AG08395 (cell line): ENCODE measurements around the gene PHF23.
"Not testable (repeated sequence)": the region's sequence is repeated elsewhere in the genome, so short reads cannot be mapped to it uniquely, and the experiment has no call there.

ENCODE experiments used
- DNase-seq: peaks from one replicate; pipeline ENCODE4 v3.0.0; 2012; ENCODE audit warnings: mixed read lengths, low spot score

PHF23 gene

GRCh38 chr17:7258731-7259554, 19.7 kb upstream of the PHF23 start:
- DNase-seq = no peak

- no peak for DNase-seq
Observed at GRCh38 chr17:7256766-7257456, 17.7 kb upstream of the PHF23 start.

- no peak for DNase-seq
Observed at GRCh38 chr17:7254511-7254910, 15.3 kb upstream of the PHF23 start.

GRCh38 chr17:7253082-7253481, 13.8 kb upstream of the PHF23 start:
- DNase-seq = no peak

- DNase-seq = peak; percentile 92
Observed at GRCh38 chr17:7252176-7253043, 13.2 kb upstream of the PHF23 start, which contains the start of gene ELP5. Gene ELP5 (plus strand): TSS chr17:7252215. CDS start chr17:7252551, 336 bp downstream.

GRCh38 chr17:7251661-7252175, 12.5 kb upstream of the PHF23 start, which contains the start of gene CTDNEP1:
Gene CTDNEP1 (minus strand): TSS chr17:7251734. CDS start chr17:7251296, 438 bp downstream.
- DNase-seq = peak; percentile 99

GRCh38 chr17:7250695-7251627, 11.7 kb upstream of the PHF23 start:
- no peak for DNase-seq

- DNase-seq = no peak
Observed at GRCh38 chr17:7249830-7250229, 10.6 kb upstream of the PHF23 start.

GRCh38 chr17:7249214-7249613, 10.0 kb upstream of the PHF23 start:
- DNase-seq = no peak

GRCh38 chr17:7248796-7249195, 9.5 kb upstream of the PHF23 start:
- no peak for DNase-seq

GRCh38 chr17:7246779-7247178, 7.5 kb upstream of the PHF23 start:
- no peak for DNase-seq

GRCh38 chr17:7243838-7244237, 4.6 kb upstream of the PHF23 start:
- DNase-seq = not testable (repeated sequence)

GRCh38 chr17:7243453-7243729, 4.1 kb upstream of the PHF23 start:
- no peak for DNase-seq

GRCh38 chr17:7242717-7243452, 3.6 kb upstream of the PHF23 start:
- DNase-seq = peak; percentile 88

GRCh38 chr17:7241783-7242716, 2.8 kb upstream of the PHF23 start, which contains the start of gene GABARAP:
Gene GABARAP (minus strand): TSS chr17:7242449. CDS start chr17:7242330, 119 bp downstream.
- peak; percentile 86 for DNase-seq

- no peak for DNase-seq
Observed at GRCh38 chr17:7241090-7241733, 2.0 kb upstream of the PHF23 start.

- DNase-seq = no peak
Observed at GRCh38 chr17:7240375-7240774, 1.1 kb upstream of the PHF23 start.

GRCh38 chr17:7238420-7239090, 702 bp downstream of the PHF23 start:
- DNase-seq = no peak
